Testis (tissue), 2 donors: ENCODE data around the gene BIRC7.

ENCODE experiments used
- CTCF ChIP-seq, 3 experiments: fragments of 450-650 bp in 2 of 3; fragments of 200-600 bp in 1 of 3; sonication (generic) in 1 of 3; IDR thresholded peaks; one replicate each; pipeline ENCODE4 v1.5.1; 2016 to 2019; ENCODE audit warnings: antibody characterized with exemption in 3 of 3, mild to moderate bottlenecking in 2 of 3, moderate library complexity in 1 of 3
- POLR2A ChIP-seq: fragments of 450-650 bp; IDR thresholded peaks from one replicate; pipeline ENCODE4 v1.6.1; 2017; ENCODE audit warnings: antibody characterized with exemption, mild to moderate bottlenecking, moderate library complexity

DNA sequence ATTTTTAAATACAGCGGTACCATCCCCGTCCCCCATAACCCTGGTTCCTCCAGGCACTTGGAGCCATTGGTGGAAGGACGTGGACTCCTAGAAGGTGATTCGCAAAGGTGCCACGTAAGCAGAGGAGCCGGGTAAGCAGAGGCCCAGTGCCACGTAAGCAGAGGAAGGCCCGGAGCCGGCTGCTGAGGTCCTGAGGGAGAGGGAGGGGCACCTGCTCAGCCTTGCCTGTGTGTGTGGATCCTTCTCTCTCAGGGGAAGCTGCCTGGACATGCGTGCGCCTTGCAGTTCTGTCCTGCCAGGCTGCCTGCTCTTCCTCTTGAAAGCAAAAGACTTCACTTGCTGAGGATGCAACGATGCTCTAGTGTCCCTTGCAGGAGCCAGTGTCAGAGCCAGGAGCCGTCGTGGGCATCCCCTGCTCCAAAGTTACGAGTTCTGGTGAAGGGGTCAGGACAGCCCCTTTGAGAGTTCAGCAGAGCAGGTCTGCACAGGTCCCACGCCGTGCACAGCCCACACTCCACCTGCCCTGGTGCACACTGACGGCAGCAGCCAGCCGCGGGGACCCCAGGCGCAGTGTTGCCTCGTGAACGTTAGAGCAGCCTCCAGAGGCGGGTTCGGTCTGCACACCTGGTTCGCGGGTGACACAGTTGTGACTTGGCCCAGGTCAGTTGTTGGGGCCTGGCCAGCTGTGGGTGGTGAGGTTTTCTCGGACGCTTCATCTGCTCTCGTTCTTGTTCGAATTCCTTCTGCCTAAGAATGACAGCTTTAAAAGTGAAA, 20.4 kb downstream of the BIRC7 start:
- no peak for TF ChIP-seq CTCF (IDR thresholded peaks at IDR 0.05)
- TF ChIP-seq POLR2A: no peak
